Skeletal muscle satellite cell (primary cell): ENCODE results near the gene EHBP1.
A peak's percentile ranks its signal among the peaks of the same experiment; 100 is the strongest.

Experiments used
- H3K27me3 ChIP-seq: 2 replicates; pipeline ENCODE4 v1.7.0; 2013; ENCODE audit warnings: low read length; ENCODE audit not compliant: control insufficient read depth, insufficient read depth
- H3K36me3 ChIP-seq: 2 replicates; pipeline ENCODE4 v1.7.0; 2013; ENCODE audit warnings: mild to moderate bottlenecking, control low read depth, low read length; ENCODE audit not compliant: insufficient read depth
- H3K4me1 ChIP-seq: 2 replicates; pipeline ENCODE4 v1.7.0; 2013; ENCODE audit warnings: low read length; ENCODE audit not compliant: control insufficient read depth, insufficient read depth
- H3K4me2 ChIP-seq: 2 replicates; pipeline ENCODE4 v1.7.0; 2013; ENCODE audit warnings: mild to moderate bottlenecking, low read length
- H3K4me3 ChIP-seq: 2 replicates; pipeline ENCODE4 v1.7.0; 2013; ENCODE audit warnings: low read length
- H3K9ac ChIP-seq: 2 replicates; pipeline ENCODE4 v1.7.0; 2013; ENCODE audit warnings: mild to moderate bottlenecking, low read depth, low read length, moderate library complexity
- H3K9me3 ChIP-seq: replicated peaks from 2 replicates; pipeline ENCODE4 v1.7.0; 2013; ENCODE audit warnings: mild to moderate bottlenecking, control low read depth, low read length

EHBP1 gene

GRCh38 chr2:63055226-63056106 is 350.0 kb downstream of the EHBP1 start:
- Histone ChIP-seq H3K4me1 (peaks cover 32% of the 10 kb centered on the region), H3K4me2 (peak overlapping the region; percentile 85), H3K27me3 (peaks cover 68% of the 10 kb centered on the region), H3K9me3 (peaks cover 2% of the 10 kb centered on the region), H3K4me3 (peak overlapping the region; percentile 66), H3K36me3 (no peaks in the 10 kb centered on the region), H3K9ac (no peak overlapping the region)

GRCh38 chr2:63056107-63057050 is 350.9 kb downstream of the EHBP1 start:
- Histone ChIP-seq H3K27me3 (peaks cover 74% of the 10 kb centered on the region), H3K4me1 (peaks cover 26% of the 10 kb centered on the region), H3K4me2 (peak overlapping the region; percentile 85), H3K4me3 (peak overlapping the region; percentile 66), H3K9ac (no peak overlapping the region), H3K36me3 (no peaks in the 10 kb centered on the region), H3K9me3 (peaks cover 2% of the 10 kb centered on the region)

DNA sequence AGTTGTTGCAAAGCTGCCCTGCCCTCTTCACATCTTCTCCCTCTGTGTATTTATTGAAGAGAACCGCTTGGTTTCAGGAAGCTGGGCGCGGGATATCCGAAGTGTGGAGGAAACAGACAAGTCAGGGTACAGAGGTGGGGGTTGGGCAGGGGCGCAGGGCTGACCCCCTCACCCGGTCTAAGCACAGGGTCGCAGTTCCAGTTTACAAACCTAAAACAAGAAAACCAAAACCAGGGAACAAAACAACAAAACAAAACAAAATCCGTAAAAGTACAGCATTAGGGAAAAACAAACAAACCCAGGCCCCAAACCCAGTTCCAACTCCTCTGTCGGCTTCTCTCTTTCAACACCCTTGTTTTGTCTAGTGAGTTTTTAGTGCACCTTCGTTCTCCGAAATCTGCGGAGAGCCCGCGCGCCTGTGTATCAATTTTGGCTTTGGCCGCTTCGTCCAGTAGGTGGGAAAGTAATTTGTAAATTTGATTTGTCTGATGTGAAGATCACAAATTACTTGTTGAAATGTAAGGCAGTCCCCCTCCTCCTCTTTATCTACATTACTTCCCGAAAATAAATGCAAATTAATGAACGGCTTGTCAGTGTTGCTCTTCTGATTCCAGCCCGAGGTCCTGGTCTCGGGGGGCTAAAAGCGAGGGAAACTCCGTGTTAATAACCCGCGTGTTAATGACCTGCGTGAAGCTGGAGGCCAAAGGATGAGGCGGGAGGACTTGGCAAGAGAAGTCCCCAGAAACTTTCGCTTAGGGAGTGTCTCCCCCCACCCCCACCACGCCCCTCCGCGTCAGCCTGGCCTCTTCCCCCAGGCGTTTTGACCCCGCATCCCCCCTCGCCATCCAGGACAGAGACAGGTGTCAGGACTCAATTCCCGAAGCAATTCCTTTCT is 352.0 kb downstream of the EHBP1 start:
- peaks cover 26% of the 10 kb centered on the region for H3K4me1 ChIP-seq
- no peak overlapping the region for H3K9ac ChIP-seq
- no peak overlapping the region for H3K4me3 ChIP-seq
- H3K27me3 ChIP-seq = peaks cover 85% of the 10 kb centered on the region
- H3K9me3 ChIP-seq = peaks cover 2% of the 10 kb centered on the region
- peak overlapping the region; percentile 68 for H3K4me2 ChIP-seq
- no peaks in the 10 kb centered on the region for H3K36me3 ChIP-seq

DNA sequence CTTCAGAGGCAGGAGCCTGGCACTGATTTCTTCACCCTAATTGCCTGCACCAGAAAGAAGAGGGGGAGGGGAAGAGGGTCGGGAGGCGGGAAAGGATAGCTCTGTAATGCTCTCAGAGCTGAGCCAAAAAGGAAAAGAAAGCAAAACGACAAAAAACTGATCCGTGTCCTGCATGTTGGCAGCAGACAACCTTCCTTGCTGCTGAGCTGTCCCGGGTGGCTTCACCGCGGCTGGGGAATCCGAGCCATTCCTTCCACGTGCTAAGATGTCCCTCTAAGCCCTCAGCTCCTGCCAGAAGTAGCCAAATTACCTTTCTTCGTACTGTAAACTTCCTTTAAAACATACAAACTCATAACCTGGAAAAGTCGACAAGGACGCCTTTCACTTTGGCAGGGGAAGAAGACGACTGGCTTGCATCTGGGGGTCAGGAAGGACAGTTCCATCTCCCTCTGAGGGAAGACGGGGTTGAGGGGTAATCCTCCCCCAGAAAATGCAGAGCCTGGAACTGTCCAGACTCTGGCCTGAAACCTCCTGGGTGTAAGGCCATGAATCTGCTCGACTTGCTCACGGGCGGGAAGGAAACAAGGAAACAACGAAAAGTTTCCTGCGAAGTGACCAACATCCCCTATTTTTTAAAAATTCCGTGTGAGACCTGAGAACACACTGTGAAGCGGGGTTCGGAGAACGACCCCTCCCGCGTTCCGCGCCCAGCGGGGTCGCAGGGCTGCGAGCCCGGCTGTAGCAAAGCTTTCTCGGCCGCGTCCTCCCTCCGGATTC is 352.8 kb downstream of the EHBP1 start:
- Histone ChIP-seq H3K4me2 (peak overlapping the region; percentile 68), H3K27me3 (peaks cover 93% of the 10 kb centered on the region), H3K9ac (no peak overlapping the region), H3K4me1 (peaks cover 26% of the 10 kb centered on the region), H3K9me3 (peaks cover 2% of the 10 kb centered on the region), H3K36me3 (no peaks in the 10 kb centered on the region), H3K4me3 (peak overlapping the region; percentile 33)

DNA sequence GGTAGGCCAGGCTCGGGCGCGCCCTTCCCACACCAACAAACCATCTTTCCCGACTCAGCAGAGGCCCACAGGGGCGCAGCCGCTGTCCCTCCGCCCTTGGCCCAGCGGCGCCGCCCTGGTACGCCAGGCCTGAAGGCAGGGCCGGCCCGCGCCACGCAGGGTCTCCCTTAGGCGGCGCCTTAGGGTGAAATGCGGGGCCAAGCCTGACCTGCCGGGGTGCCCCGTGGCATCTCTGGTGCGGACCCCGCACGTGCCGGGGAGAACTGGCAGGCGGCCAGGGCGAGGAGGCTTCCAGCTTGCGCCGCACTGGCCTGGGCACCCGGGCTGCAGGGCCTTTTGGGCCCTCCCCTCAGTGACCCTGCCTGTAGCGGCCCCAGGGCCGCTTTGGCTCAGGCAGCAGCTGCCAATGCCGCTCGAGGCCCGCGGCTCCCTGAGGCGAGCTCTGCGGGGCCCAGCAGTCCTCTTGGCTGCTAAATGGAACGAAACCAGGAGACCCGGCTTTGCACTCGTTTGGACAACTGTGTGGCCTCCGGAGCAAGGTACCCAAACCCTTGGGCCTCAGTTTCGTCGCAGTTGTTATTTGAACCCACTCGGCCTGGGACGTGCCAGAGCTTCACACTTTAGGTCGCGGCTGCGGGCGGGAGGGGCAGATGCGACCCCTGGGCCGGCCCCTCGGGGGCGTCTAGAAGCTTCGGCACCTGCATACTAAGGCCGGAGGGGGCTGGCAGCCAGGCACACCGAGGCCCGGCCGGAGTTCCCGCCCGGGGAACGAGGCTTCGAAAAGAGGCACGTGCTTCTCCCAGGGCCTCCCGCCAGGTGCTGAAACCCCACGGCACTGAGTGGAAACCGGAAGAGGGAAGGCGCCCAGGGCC is 353.6 kb downstream of the EHBP1 start:
- H3K27me3 ChIP-seq = peaks cover 96% of the 10 kb centered on the region
- peaks cover 2% of the 10 kb centered on the region for H3K9me3 ChIP-seq
- H3K36me3 ChIP-seq = no peaks in the 10 kb centered on the region
- peak overlapping the region; percentile 68 for H3K4me2 ChIP-seq
- peaks cover 26% of the 10 kb centered on the region for H3K4me1 ChIP-seq
- H3K9ac ChIP-seq = no peak overlapping the region
- H3K4me3 ChIP-seq = peak overlapping the region; percentile 33

GRCh38 chr2:63059793-63060471 is 354.4 kb downstream of the EHBP1 start:
- Histone ChIP-seq H3K27me3 (peaks cover 95% of the 10 kb centered on the region), H3K4me1 (peaks cover 26% of the 10 kb centered on the region), H3K4me3 (no peak overlapping the region), H3K9me3 (no peaks in the 10 kb centered on the region), H3K4me2 (peak overlapping the region; percentile 68), H3K36me3 (no peaks in the 10 kb centered on the region), H3K9ac (no peak overlapping the region)

GRCh38 chr2:63060472-63060991 is 355.0 kb downstream of the EHBP1 start:
- H3K4me2 ChIP-seq = no peak overlapping the region
- H3K9ac ChIP-seq = no peak overlapping the region
- H3K27me3 ChIP-seq = peaks cover 95% of the 10 kb centered on the region
- H3K4me1 ChIP-seq = peaks cover 24% of the 10 kb centered on the region
- no peaks in the 10 kb centered on the region for H3K36me3 ChIP-seq
- no peak overlapping the region for H3K4me3 ChIP-seq
- no peaks in the 10 kb centered on the region for H3K9me3 ChIP-seq

- Histone ChIP-seq H3K4me3 (no peak overlapping the region), H3K36me3 (no peaks in the 10 kb centered on the region), H3K9me3 (no peaks in the 10 kb centered on the region), H3K4me2 (no peak overlapping the region), H3K9ac (no peak overlapping the region), H3K4me1 (peaks cover 4% of the 10 kb centered on the region), H3K27me3 (peaks cover 94% of the 10 kb centered on the region)
Observed at GRCh38 chr2:63064197-63064596, 358.7 kb downstream of the EHBP1 start.

DNA sequence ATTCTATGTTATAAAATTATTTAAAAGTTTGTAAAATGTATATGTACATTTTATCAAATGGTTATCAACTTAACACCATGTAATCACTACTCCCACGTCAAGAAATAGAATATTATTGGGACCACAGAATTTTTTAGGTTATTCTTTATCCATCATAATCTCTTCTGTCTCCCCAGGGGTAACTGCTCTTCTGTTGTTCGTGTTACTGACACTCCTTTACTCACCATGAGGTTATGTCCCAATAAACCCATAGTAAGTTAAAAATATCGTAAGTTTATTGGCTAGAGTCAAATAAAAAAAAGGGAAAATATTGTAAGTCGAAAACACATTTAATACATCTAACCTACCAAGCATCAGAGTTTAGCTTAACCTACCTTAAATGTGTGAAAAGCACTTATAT is 359.1 kb downstream of the EHBP1 start:
- Histone ChIP-seq H3K36me3 (no peaks in the 10 kb centered on the region), H3K4me3 (no peak overlapping the region), H3K9ac (no peak overlapping the region), H3K27me3 (peaks cover 94% of the 10 kb centered on the region), H3K9me3 (no peaks in the 10 kb centered on the region), H3K4me2 (no peak overlapping the region), H3K4me1 (no peaks in the 10 kb centered on the region)
